Measurements from ENCODE around the gene POC1A. TPM values are rescaled to one million over a fixed set of nuclear protein-coding genes. Genes with fewer than 3 reads are reported as not detected.

POC1A gene
- total and polyA plus RNA-seq, 2 of the 4 experiments (the other 2 are of a cell fraction), result 10.6 to 11.5 TPM

- Histone ChIP-seq H2BK20ac (ENCODE audit: low read depth, low read length) (no peak overlapping the region), H3K36me3 (ENCODE audit: control insufficient read depth, insufficient read depth, low read length) (peaks cover 3% of the 10 kb centered on the region; the same call in 1 of the 2 replicates), H3K27ac (ENCODE audit: insufficient read depth, low read length) (no peak overlapping the region), H2BK5ac (ENCODE audit: low read depth, low read length, poor library complexity, severe bottlenecking) (no peak overlapping the region), H3K18ac (ENCODE audit: low read depth, low read length) (no peak overlapping the region), H3K4me3 (ENCODE audit: insufficient read depth, low read depth, low read length) (no peak overlapping the region), H4K20me1 (ENCODE audit: insufficient read depth, low read length) (no peaks in the 10 kb centered on the region), H2AK9ac (replicated peaks; ENCODE audit: low read depth, low read length, poor library complexity) (peak overlapping the region; percentile 37), H3K14ac (replicated peaks; ENCODE audit: low read depth, low read length) (no peak overlapping the region), H3K4me2 (ENCODE audit: low read depth, low read length) (no peak overlapping the region), H3K23ac (ENCODE audit: low read depth, low read length) (no peak overlapping the region), H3K27me3 (ENCODE audit: control insufficient read depth, insufficient read depth, low read length) (no peaks in the 10 kb centered on the region), H4K91ac (ENCODE audit: insufficient read depth, low read depth, low read length) (no peak overlapping the region), H3K56ac (ENCODE audit: extremely low read depth, insufficient read depth, low read length) (no peak overlapping the region), H3K9ac (ENCODE audit: low read depth, low read length) (no peak overlapping the region), H2BK120ac (ENCODE audit: low read depth, low read length) (no peak overlapping the region), H3K9me1 (ENCODE audit: insufficient read depth, low read length) (peaks cover 3% of the 10 kb centered on the region; the same call in 1 of the 2 replicates), H3K79me1 (ENCODE audit: low read depth in 1 of 2, low read length in 2 of 2) (no peaks in the 10 kb centered on the region), H2AK5ac (ENCODE audit: low read depth, low read length) (no peak overlapping the region), H3K4ac (ENCODE audit: low read depth, low read length) (no peak overlapping the region), H3K9me3 (ENCODE audit: control insufficient read depth, insufficient read depth, low read length) (no peaks in the 10 kb centered on the region), H2BK15ac (ENCODE audit: low read depth, low read length) (no peak overlapping the region), H3K4me1 (ENCODE audit: control insufficient read depth, insufficient read depth, low read length) (peaks cover 3% of the 10 kb centered on the region; the same call in 1 of the 2 replicates), H4K5ac (ENCODE audit: low read depth, low read length) (no peak overlapping the region), H4K8ac (ENCODE audit: low read depth in 2 of 2, low read length in 2 of 2) (no peak overlapping the region), H2AFZ (replicated peaks; ENCODE audit: low read length, poor library complexity) (peak overlapping the region; percentile 48)
- dilution Hi-C loops (cut with HindIII; ENCODE audit: low sequenced_read_pairs, unreplicated experiment), result no loop called here
- in situ Hi-C loops (cut with MboI; ENCODE audit: low sequenced_read_pairs), result no loop called here
- TF ChIP-seq CTCF (conservative IDR thresholded peaks at IDR 0.05; ENCODE audit: low read depth, low read length), result no peak
- TF ChIP-seq MAFK (IDR thresholded peaks at IDR 0.05; ENCODE audit: low read depth, low read length), result no peak
- TF ChIP-seq RCOR1 (IDR thresholded peaks at IDR 0.05; ENCODE audit: insufficient replicate concordance, low read length), result no peak
- no peak for TF ChIP-seq FOS (IDR thresholded peaks at IDR 0.05; ENCODE audit: low read depth, low read length)
- no peak for TF ChIP-seq POLR2A (IDR thresholded peaks at IDR 0.05; ENCODE audit: low read depth, low read length)
- no peak for TF ChIP-seq NFE2L2 (IDR thresholded peaks at IDR 0.05; ENCODE audit: low read depth, low read length)
- TF ChIP-seq RAD21 (IDR thresholded peaks at IDR 0.05; ENCODE audit: low read length), result no peak
- no peak for TF ChIP-seq CHD1 (IDR thresholded peaks at IDR 0.05; ENCODE audit: low read depth, low read length)
- POLR2A ChIA-PET (ENCODE audit: unreplicated experiment), result no interaction called here
- BruUV-seq (replicated peaks), result no TSS peak
- intact Hi-C loops (cut with micrococcal nuclease), result no loop called here
- ATAC-seq (ENCODE audit: low read depth) (no peak), DNase-seq (no peak)
- 100% methylated on average over 2 of the region's 19 CpGs; no CpG with 5 or more reads in 1 of the 2 experiments for WGBS, 2 experiments (ENCODE audit: extremely low coverage in 2 of 2, insufficient read length in 1 of 2)
- CTCF ChIA-PET, result interaction anchor here (0.7 kb wide), 1 partner anchor 1738 kb away, joined by 3 read pairs; no protein-coding TSS in a partner anchor
Observed at GRCh38 chr3:52078781-52079560, 75.3 kb downstream of the POC1A start.

All from IMR-90 (cell line).